ENCODE measurements around the gene LRP1B.

GRCh38 chr2:141933226-141933625 is 197.6 kb downstream of the LRP1B start:
- TF ChIP-seq EZH2 (IDR thresholded peaks at IDR 0.05; ENCODE audit: insufficient read depth, poor library complexity, severe bottlenecking) (no peak), EZH2phosphoT487 (IDR thresholded peaks at IDR 0.05; ENCODE audit: insufficient read depth, low read depth) (no peak)
